Neural cell (in vitro differentiated cells): ENCODE results near the gene MAP3K14. TPM values are rescaled to one million over a fixed set of nuclear protein-coding genes. Genes with fewer than 3 reads are reported as not detected.

ENCODE experiments used
- H2AFZ ChIP-seq: fragments of 200-600, 300-800 bp; sonication (generic), shearing (Covaris generic); 2 replicates; pipeline ENCODE4 v1.6.0; 2014; ENCODE audit warnings: low read depth, mild to moderate bottlenecking, antibody characterized with exemption, low read length, moderate library complexity
- H3F3A ChIP-seq: fragments of 200-600 bp; shearing (Covaris generic); 2 replicates; pipeline ENCODE4 v1.6.1; 2016; ENCODE audit warnings: mild to moderate bottlenecking, moderate library complexity, mixed read lengths, antibody characterized with exemption, low read length; ENCODE audit not compliant: insufficient read depth, poor library complexity, severe bottlenecking
- H3K27ac ChIP-seq: fragments of 200-600, 300-800 bp; sonication (generic), shearing (Covaris generic); 2 replicates; pipeline ENCODE4 v1.5.1; 2014; ENCODE audit warnings: mild to moderate bottlenecking, low read length, moderate library complexity
- H3K27me3 ChIP-seq: fragments of 300-800, 200-600 bp; sonication (generic), shearing (Covaris generic); 2 replicates; pipeline ENCODE4 v1.6.0; 2014; ENCODE audit warnings: mild to moderate bottlenecking, low read depth, low read length, moderate library complexity; ENCODE audit not compliant: insufficient read depth
- H3K36me3 ChIP-seq: fragments of 300-800, 200-600 bp; sonication (generic), shearing (Covaris generic); 2 replicates; pipeline ENCODE4 v1.5.1; 2014; ENCODE audit warnings: mild to moderate bottlenecking, antibody characterized with exemption, low read length, moderate library complexity; ENCODE audit not compliant: insufficient read depth
- H3K4me2 ChIP-seq: fragments of 300-800, 200-600 bp; sonication (generic), shearing (Covaris generic); 2 replicates; pipeline ENCODE4 v1.6.0; 2014; ENCODE audit warnings: mild to moderate bottlenecking, low read length
- H3K4me3 ChIP-seq: fragments of 300-800, 200-600 bp; sonication (generic), shearing (Covaris generic); 2 replicates; pipeline ENCODE4 v1.5.1; 2014; ENCODE audit warnings: mild to moderate bottlenecking, low read length, moderate library complexity
- H3K79me2 ChIP-seq: fragments of 200-600 bp; shearing (Covaris generic); replicated peaks from 2 replicates; pipeline ENCODE4 v1.6.0; 2014; ENCODE audit warnings: mild to moderate bottlenecking, low read length, moderate library complexity; ENCODE audit not compliant: insufficient read depth
- H3K9ac ChIP-seq: fragments of 300-800, 200-600 bp; sonication (generic), shearing (Covaris generic); 2 replicates; pipeline ENCODE4 v1.6.1; 2016; ENCODE audit warnings: mild to moderate bottlenecking, low read length, mixed read lengths
- H3K9me2 ChIP-seq: fragments of 200-600 bp; shearing (Covaris generic); 2 replicates; pipeline ENCODE4 v1.6.1; 2016; ENCODE audit warnings: mild to moderate bottlenecking, low read length, mixed read lengths; ENCODE audit not compliant: insufficient read depth
- H3K9me3 ChIP-seq: fragments of 200-600, 300-800 bp; sonication (generic), shearing (Covaris generic); 2 replicates; pipeline ENCODE4 v1.6.1; 2016; ENCODE audit warnings: mild to moderate bottlenecking, mixed run types, low read length, moderate library complexity, mixed read lengths
- H4K20me1 ChIP-seq: fragments of 200-600 bp; shearing (Covaris generic); 2 replicates; pipeline ENCODE4 v1.6.1; 2016; ENCODE audit warnings: mild to moderate bottlenecking, mixed run types; ENCODE audit not compliant: insufficient read depth
- EP300 ChIP-seq: fragments of 450-650 bp; conservative IDR thresholded peaks from 2 replicates; pipeline ENCODE4 v1.6.1; 2014; ENCODE audit warnings: antibody characterized with exemption, mild to moderate bottlenecking, moderate library complexity; ENCODE audit not compliant: poor library complexity, severe bottlenecking
- MXI1 ChIP-seq: fragments of 450-650 bp; conservative IDR thresholded peaks from 2 replicates; pipeline ENCODE4 v1.6.1; 2014; ENCODE audit warnings: antibody characterized with exemption, mild to moderate bottlenecking; ENCODE audit not compliant: poor library complexity, severe bottlenecking
- POLR2AphosphoS5 ChIP-seq: IDR thresholded peaks from 2 replicates; pipeline ENCODE4 v1.6.1; 2012
- RAD21 ChIP-seq: fragments of 450-650 bp; conservative IDR thresholded peaks from 2 replicates; pipeline ENCODE4 v1.6.1; 2014; ENCODE audit warnings: antibody characterized with exemption, mild to moderate bottlenecking, moderate library complexity
- REST ChIP-seq: IDR thresholded peaks from 2 replicates; pipeline ENCODE4 v1.6.1; 2012; ENCODE audit warnings: borderline replicate concordance
- SMC3 ChIP-seq: fragments of 450-650 bp; conservative IDR thresholded peaks from 2 replicates; pipeline ENCODE4 v1.6.1; 2014; ENCODE audit warnings: antibody characterized with exemption, mild to moderate bottlenecking, moderate library complexity; ENCODE audit not compliant: poor library complexity
- TAF1 ChIP-seq: IDR thresholded peaks from 2 replicates; pipeline ENCODE4 v1.6.1; 2012; ENCODE audit warnings: low read depth
- polyA plus RNA-seq: library from polyadenylated mRNA; depleted of rRNA; stranded (reverse); fragments of >200 nt; gene quantifications from 2 replicates; pipeline ENCODE4 v1.2.3, GENCODE V29; 2014
- TF ChIP-seq, protein P1 (sequence below): fragments of 450-650 bp; IDR thresholded peaks from 2 replicates; pipeline ENCODE4 v1.5.1; 2014; ENCODE audit warnings: antibody characterized with exemption, mild to moderate bottlenecking, moderate library complexity; ENCODE audit not compliant: poor library complexity, severe bottlenecking

MAP3K14 gene
- polyA plus RNA-seq, 1 donor from 2014 or later, result 6.7 TPM

DNA sequence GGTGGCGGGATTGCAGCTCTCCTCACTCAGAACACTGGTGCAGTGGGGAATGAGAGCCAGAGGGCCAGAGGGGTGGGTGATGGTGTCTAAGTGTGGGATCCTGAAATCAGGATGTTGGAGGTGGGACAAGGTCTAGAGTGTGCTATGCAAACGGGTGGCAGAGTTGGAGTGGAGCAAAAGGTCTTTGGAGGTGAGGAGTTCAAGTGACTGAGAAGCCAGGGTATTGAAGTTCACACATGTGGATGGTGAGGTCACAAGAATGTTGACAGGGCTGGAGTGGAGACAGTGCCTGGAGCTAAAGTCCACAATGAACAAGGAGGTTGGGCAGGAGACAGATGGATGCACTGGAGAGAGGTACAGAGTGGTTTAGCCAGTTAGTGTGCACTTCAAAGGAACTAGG lies 38.3 kb upstream of the MAP3K14 start:
- H2AFZ ChIP-seq, result no peak overlapping the region
- no peaks in the 10 kb centered on the region for H3K9me2 ChIP-seq
- TF ChIP-seq RAD21 (no peak), SMC3 (no peak), EP300 (no peak), MXI1 (no peak)
- TF ChIP-seq, protein P1, sequence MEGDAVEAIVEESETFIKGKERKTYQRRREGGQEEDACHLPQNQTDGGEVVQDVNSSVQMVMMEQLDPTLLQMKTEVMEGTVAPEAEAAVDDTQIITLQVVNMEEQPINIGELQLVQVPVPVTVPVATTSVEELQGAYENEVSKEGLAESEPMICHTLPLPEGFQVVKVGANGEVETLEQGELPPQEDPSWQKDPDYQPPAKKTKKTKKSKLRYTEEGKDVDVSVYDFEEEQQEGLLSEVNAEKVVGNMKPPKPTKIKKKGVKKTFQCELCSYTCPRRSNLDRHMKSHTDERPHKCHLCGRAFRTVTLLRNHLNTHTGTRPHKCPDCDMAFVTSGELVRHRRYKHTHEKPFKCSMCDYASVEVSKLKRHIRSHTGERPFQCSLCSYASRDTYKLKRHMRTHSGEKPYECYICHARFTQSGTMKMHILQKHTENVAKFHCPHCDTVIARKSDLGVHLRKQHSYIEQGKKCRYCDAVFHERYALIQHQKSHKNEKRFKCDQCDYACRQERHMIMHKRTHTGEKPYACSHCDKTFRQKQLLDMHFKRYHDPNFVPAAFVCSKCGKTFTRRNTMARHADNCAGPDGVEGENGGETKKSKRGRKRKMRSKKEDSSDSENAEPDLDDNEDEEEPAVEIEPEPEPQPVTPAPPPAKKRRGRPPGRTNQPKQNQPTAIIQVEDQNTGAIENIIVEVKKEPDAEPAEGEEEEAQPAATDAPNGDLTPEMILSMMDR, result no peak
- no peak overlapping the region for H3K9ac ChIP-seq
- no peaks in the 10 kb centered on the region for H4K20me1 ChIP-seq
- no peak overlapping the region for H3K4me2 ChIP-seq
- no peak overlapping the region for H3K4me3 ChIP-seq
- no peaks in the 10 kb centered on the region for H3K9me3 ChIP-seq
- H3F3A ChIP-seq, result no peaks in the 10 kb centered on the region
- H3K79me2 ChIP-seq, result no peaks in the 10 kb centered on the region
- no peaks in the 10 kb centered on the region for H3K27me3 ChIP-seq
- H3K27ac ChIP-seq, result no peak overlapping the region
- H3K36me3 ChIP-seq, result no peaks in the 10 kb centered on the region

DNA sequence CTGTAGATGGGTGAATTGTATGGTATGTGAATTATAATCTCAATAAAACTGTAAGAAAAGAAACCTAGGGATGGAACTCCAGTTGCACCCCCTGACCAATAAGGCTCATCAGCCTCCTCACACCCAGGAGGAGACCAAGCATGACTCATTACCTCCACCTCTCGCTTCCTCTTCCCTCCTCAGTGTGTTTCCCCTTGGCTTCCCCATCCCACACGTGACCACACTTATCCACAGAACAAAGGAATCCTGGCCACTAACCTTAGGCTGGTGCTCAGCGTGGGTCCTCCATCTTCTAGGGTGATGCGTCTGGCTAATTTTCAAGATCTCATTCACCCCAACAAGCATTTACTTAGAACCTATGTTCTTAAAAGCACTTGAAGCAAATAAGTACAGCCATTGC lies 36.2 kb upstream of the MAP3K14 start:
- no peaks in the 10 kb centered on the region for H3K9me3 ChIP-seq
- H3K36me3 ChIP-seq, result no peaks in the 10 kb centered on the region
- no peaks in the 10 kb centered on the region for H3K79me2 ChIP-seq
- no peaks in the 10 kb centered on the region for H3F3A ChIP-seq
- no peaks in the 10 kb centered on the region for H3K27me3 ChIP-seq
- H3K27ac ChIP-seq, result no peak overlapping the region
- H3K4me2 ChIP-seq, result no peak overlapping the region
- no peak for TF ChIP-seq REST
- TF ChIP-seq, protein P1, result no peak
- TF ChIP-seq TAF1, result no peak
- TF ChIP-seq POLR2AphosphoS5, result no peak
- H3K9me2 ChIP-seq, result no peaks in the 10 kb centered on the region
- H2AFZ ChIP-seq, result no peak overlapping the region
- no peaks in the 10 kb centered on the region for H4K20me1 ChIP-seq
- no peak overlapping the region for H3K9ac ChIP-seq
- no peak overlapping the region for H3K4me3 ChIP-seq
